Thymus (tissue), 11 donors: ENCODE results near the gene SOX21. TPM values are rescaled to one million over a fixed set of nuclear protein-coding genes. Genes with fewer than 3 reads are reported as not detected.

ENCODE experiments used
- DNase-seq, 9 donors: peaks; one replicate each; pipeline ENCODE4 v3.0.0-alpha.2; 2013; ENCODE audit warnings: low spot score in 9 of 9, low read depth in 6 of 9, missing footprints in 1 of 9
- H3K27ac ChIP-seq, 2 donors: one replicate each; pipeline ENCODE4 v1.5.1; 2013; ENCODE audit warnings: control low read depth in 1 of 2, low read depth in 1 of 2, low read length in 1 of 2, mild to moderate bottlenecking in 1 of 2, moderate library complexity in 1 of 2
- H3K27me3 ChIP-seq, 2 donors: one replicate each; pipeline ENCODE4 v1.5.1; 2013; ENCODE audit warnings: low read length in 1 of 2; ENCODE audit not compliant: control insufficient read depth in 2 of 2, insufficient read depth in 1 of 2
- H3K36me3 ChIP-seq, 2 donors: one replicate each; pipeline ENCODE4 v1.5.1; 2013; ENCODE audit warnings: low read length in 1 of 2, mild to moderate bottlenecking in 1 of 2, moderate library complexity in 1 of 2; ENCODE audit not compliant: control insufficient read depth in 2 of 2, insufficient read depth in 2 of 2
- H3K4me1 ChIP-seq, 2 donors: one replicate each; pipeline ENCODE4 v1.5.1; 2013; ENCODE audit warnings: low read length in 2 of 2; ENCODE audit not compliant: control insufficient read depth in 2 of 2, insufficient read depth in 2 of 2
- H3K4me3 ChIP-seq, 2 donors: one replicate each; pipeline ENCODE4 v1.5.1; 2013; ENCODE audit warnings: low read length in 2 of 2, control low read depth in 1 of 2, mild to moderate bottlenecking in 1 of 2
- H3K9me3 ChIP-seq, 2 donors: one replicate each; pipeline ENCODE4 v1.5.1; 2013; ENCODE audit warnings: low read length in 1 of 2, mild to moderate bottlenecking in 1 of 2; ENCODE audit not compliant: control insufficient read depth in 2 of 2, insufficient read depth in 1 of 2
- WGBS: extraction: QIAGEN DNeasy Blood & Tissue Kit; methylation state at CpG from one replicate; pipeline ENCODE4 v1.1.7; 2013; 5-methylcytosine and 5-hydroxymethylcytosine counted together
- polyA plus RNA-seq: library from polyadenylated mRNA; stranded (reverse); fragments of 200-250 nt; gene quantifications from one replicate; pipeline ENCODE4 v1.2.3, GENCODE V29; 2013
- total RNA-seq: library from RNA; stranded (reverse); fragments of 120-200 nt; gene quantifications from one replicate; pipeline ENCODE4 v1.2.4, GENCODE V29; 2013
- donor health status: healthy.

SOX21 gene
- total and polyA plus RNA-seq, 2 donors = 0.05 to 0.25 TPM

GRCh38 chr13:94710881-94711560 lies 1.3 kb downstream of the SOX21 start:
- H3K4me3 ChIP-seq = peak overlapping the region in 1 of 2 donors; percentile 42
- WGBS = 2% methylated on average over 81 of the region's 81 CpGs
- peaks cover 78 to 97% of the 10 kb centered on the region in 2 donors for H3K27me3 ChIP-seq
- no peaks in the 10 kb centered on the region for H3K36me3 ChIP-seq
- H3K27ac ChIP-seq = no peak overlapping the region
- peaks cover 0 to 5% of the 10 kb centered on the region in 2 donors for H3K9me3 ChIP-seq
- peaks cover 5 to 18% of the 10 kb centered on the region in 2 donors for H3K4me1 ChIP-seq
- peak in 2 of 9 donors; percentile 31 to 54 for DNase-seq

- Histone ChIP-seq H3K27me3 (peaks cover 83 to 97% of the 10 kb centered on the region in 2 donors), H3K4me1 (peaks cover 5 to 18% of the 10 kb centered on the region in 2 donors), H3K36me3 (no peaks in the 10 kb centered on the region), H3K4me3 (no peak overlapping the region), H3K27ac (no peak overlapping the region), H3K9me3 (peaks cover 1 to 5% of the 10 kb centered on the region in 2 donors)
- 11% methylated on average over 18 of the region's 18 CpGs for WGBS
- no peak for DNase-seq
Measured at GRCh38 chr13:94710065-94710781, 2.1 kb downstream of the SOX21 start.

GRCh38 chr13:94709001-94709834 lies 3.1 kb downstream of the SOX21 start:
- no peak for DNase-seq

GRCh38 chr13:94708031-94708859 lies 4.1 kb downstream of the SOX21 start:
- H3K4me1 ChIP-seq = peaks cover 5 to 18% of the 10 kb centered on the region in 2 donors
- WGBS = 7% methylated on average over 31 of the region's 31 CpGs
- H3K9me3 ChIP-seq = peaks cover 2 to 5% of the 10 kb centered on the region in 2 donors
- no peaks in the 10 kb centered on the region for H3K36me3 ChIP-seq
- no peak overlapping the region for H3K27ac ChIP-seq
- peaks cover 88 to 98% of the 10 kb centered on the region in 2 donors for H3K27me3 ChIP-seq
- DNase-seq = no peak
- H3K4me3 ChIP-seq = no peak overlapping the region

More at GRCh38 chr13:94709001-94709834, 3.1 kb downstream of the SOX21 start:
- Histone ChIP-seq H3K27me3 (peaks cover 88 to 98% of the 10 kb centered on the region in 2 donors), H3K4me1 (peaks cover 5 to 18% of the 10 kb centered on the region in 2 donors), H3K4me3 (no peak overlapping the region), H3K36me3 (no peaks in the 10 kb centered on the region), H3K27ac (no peak overlapping the region), H3K9me3 (peaks cover 2 to 5% of the 10 kb centered on the region in 2 donors)
- 13% methylated on average over 7 of the region's 7 CpGs for WGBS

- no peak for DNase-seq
- Histone ChIP-seq H3K27me3 (peaks cover 88 to 98% of the 10 kb centered on the region in 2 donors), H3K4me1 (peaks cover 5 to 16% of the 10 kb centered on the region in 2 donors), H3K27ac (no peak overlapping the region), H3K9me3 (peaks cover 2 to 3% of the 10 kb centered on the region in 2 donors), H3K4me3 (no peak overlapping the region), H3K36me3 (no peaks in the 10 kb centered on the region)
- 5% methylated on average over 41 of the region's 41 CpGs for WGBS
Measured at GRCh38 chr13:94707400-94708021, 4.8 kb downstream of the SOX21 start.

- 10% methylated on average over 15 of the region's 15 CpGs for WGBS
- H3K4me3 ChIP-seq = no peak overlapping the region
- no peaks in the 10 kb centered on the region for H3K36me3 ChIP-seq
- peaks cover 88 to 98% of the 10 kb centered on the region in 2 donors for H3K27me3 ChIP-seq
- peaks cover 5 to 12% of the 10 kb centered on the region in 2 donors for H3K4me1 ChIP-seq
- H3K9me3 ChIP-seq = peaks cover 0 to 2% of the 10 kb centered on the region in 2 donors
- no peak for DNase-seq
- H3K27ac ChIP-seq = no peak overlapping the region
Measured at GRCh38 chr13:94706843-94707399, 5.4 kb downstream of the SOX21 start.

GRCh38 chr13:94706101-94706842 lies 6.1 kb downstream of the SOX21 start:
- H3K4me3 ChIP-seq = no peak overlapping the region
- peaks cover 88 to 99% of the 10 kb centered on the region in 2 donors for H3K27me3 ChIP-seq
- H3K9me3 ChIP-seq = peaks cover 0 to 2% of the 10 kb centered on the region in 2 donors
- DNase-seq = no peak
- no peak overlapping the region for H3K27ac ChIP-seq
- no peaks in the 10 kb centered on the region for H3K36me3 ChIP-seq
- H3K4me1 ChIP-seq = peaks cover 5 to 9% of the 10 kb centered on the region in 2 donors
- 13% methylated on average over 16 of the region's 16 CpGs for WGBS
